GM18502 (cell line): ENCODE data around the gene NKAIN4.

Experiments
- ATAC-seq: cut with Tn5 transposase; IDR thresholded peaks from one replicate; pipeline ENCODE4 v1.9.1; 2021; ENCODE audit warnings: mild to moderate bottlenecking; ENCODE audit not compliant: unreplicated experiment, poor library complexity

The NKAIN4 gene

DNA sequence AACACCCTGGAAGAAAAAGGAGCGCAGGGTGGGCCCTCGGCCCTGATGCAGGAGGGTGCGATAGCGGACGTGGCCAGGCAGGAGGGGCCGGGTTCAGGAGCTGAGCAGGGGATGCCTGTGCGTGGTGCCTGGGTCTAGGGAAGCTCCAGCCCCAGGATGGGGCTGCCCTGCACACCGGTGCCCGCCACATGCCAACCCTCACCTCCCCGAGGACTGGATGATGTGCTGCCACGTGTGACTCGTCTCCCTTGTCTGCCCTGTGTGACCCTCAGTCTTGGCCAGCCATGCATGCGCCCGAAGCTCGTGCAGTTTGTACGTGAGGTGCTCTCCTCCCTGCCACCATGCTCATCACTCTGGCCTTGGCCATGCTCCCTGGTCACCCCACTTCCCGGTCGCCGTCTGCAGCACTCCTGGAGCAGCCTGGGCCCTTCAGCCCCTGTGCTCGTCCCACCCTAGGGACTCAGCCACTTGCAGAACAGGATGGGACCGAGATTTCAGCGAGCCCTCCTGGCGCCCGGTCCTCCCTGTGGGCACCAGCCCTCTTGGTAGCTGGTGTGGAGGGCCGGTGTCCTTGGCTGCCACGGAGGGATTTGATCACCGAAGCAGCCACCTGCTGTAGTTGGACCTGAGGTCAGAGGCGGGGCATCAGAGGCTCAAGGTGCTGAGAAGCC, 34.5 kb upstream of the NKAIN4 start:
- no peak for ATAC-seq

DNA sequence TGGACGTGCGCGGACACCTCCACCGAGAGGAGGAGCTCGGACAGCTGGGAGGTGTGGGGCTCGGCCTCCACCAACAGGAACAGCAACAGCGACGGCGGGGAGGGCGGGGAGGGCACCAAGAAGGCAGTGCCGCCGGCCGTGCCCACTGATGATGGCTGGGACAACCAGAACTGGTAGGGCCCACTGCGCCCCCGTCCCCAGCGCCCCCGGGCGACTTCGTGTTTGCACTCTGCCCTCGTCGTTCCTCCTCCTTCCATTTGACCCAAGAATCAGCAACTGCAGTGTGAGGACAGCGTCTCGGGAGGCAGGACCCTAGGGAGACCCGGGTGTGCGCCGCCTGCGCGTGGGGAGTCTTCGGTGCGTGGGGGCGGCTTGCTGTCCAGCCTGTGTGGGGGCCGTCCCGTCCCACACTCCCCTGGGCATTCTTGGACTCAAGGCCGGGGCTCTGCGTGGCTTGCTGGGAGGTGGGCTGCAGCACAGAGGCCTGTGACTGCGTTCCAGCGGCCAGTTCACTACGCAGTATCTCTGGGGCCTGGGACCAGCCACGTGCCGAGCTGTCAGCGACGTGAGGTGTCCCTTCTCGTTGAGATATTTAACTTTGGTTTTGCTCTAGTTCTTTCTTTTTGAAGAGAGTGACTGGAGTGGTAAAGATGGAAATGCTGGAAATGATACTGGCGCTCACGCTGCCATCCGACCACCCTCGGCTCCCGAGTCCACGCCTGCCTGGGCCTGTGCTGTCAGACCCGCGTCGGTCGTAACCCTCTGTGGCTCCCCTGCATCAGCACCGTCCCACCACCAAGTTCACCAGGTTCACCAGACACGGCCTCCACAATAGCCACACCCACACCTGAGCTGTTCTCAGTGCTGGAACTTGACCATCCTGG, 33.7 kb upstream of the NKAIN4 start:
- ATAC-seq = no peak

DNA sequence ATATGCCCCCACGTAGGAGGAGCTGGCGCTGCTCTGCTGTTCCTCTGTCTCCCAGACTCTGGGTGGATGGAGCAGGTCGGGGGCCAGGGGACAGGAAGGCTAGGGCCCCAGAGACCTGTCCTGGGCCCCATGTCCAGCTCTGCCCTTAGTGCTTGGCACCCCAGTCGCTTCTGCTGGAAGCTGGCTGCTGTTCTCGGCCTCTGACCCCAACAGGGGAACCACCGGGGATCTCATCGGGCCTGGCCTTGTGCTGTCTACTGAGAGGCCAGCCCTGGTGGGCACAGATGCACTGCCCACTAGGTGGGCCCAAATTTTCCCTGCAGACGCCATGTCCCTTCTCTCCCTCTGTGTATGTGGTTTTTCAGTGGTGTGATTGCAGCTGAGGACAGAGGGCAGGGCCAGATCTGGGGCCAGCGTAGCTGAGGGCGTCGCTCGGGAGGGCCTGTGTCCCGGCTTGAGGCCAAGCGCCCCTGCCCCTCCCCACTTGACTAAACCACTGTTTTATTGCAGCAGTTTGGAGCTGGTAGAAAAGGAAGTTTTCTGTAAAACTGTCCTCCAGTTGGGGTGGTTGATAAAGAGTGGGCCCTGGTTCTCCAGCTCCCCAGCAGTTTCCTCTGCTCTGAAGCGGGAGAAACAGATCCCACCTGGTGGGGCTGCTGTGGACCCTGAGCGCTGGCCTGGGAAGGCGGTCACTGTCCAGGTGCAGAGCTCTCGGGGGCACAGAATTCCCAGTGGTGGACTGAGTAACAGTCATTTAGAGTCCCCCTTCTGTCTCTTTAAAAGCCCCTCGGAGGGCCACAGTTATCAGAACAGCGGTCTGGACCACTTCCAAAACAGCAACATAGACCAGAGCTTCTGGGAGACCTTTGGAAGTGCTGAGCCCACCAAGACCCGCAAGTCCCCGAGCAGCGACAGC, 32.8 kb upstream of the NKAIN4 start:
- ATAC-seq = no peak

DNA sequence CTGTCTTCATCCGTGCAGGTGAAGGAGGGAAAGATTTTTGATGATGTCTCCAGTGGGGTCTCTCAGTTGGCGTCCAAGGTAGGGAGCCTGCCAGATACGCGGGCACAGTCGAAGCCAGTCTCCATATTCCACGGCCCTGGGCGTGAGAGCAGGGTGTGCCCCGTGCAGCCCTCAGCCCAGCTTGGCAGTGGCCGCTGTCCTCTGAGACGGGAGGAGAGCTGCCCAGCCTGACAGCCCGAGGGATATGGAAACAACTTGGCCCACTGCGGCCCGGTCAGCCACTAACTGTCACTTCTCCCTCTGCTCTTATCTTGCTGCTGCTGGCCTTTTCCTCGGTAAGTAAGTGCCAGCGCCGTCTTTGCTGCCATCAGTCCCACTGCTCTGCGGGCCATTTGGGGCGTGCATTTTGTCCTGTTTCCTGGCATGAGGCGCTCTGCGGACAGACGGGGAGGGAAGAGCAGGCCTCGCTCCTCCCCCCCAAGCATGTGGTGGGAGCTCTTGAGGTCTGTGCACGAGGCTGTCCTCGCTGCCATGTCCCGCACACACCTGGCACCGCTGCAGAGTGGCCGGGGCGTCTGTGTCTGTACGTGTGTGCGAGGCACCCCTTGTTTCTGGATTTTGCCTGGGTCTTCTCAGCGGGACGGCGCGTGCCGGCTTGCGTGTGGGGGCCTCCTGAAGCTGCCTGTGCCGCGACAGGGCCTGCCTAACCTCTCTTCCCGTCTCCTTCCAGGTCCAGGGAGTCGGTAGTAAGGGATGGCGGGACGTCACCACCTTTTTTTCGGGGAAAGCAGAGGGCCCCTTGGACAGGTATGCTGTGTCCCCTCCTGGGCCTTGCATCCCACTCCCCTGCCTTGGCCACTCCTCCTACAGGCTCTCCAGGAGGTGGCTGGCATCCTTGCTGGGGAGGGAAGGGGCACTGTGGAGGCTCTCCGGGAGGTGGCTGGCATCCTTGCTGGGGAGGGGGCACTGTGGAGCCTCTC, 31.7 kb upstream of the NKAIN4 start:
- ATAC-seq = no peak

DNA sequence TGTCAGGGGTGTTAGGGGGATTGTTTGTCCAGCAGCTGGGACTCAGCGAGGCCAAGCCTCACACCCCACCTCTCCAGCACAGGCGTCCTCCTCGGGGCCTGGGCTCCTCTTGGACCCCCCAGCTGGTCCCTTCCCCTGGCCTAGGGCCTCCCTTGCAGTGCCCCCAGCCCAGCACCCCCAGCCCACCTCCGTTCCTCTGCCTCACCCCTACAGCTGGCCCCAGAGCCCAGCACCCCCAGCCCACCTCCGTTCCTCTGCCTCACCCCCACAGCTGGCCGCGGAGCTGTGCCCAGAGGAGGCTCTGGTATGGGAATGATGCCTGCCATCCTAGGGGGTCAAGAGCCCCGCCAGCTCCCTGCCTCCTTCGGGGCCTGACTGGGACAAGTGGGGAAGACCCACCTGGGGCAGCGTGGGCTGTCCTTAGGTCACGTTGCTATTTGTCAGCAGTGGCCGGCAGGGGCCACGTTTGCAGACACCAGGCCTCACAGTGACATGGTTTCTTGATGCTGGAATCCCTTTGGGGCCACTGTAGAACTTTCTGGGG, 30.8 kb upstream of the NKAIN4 start:
- ATAC-seq = no peak

DNA sequence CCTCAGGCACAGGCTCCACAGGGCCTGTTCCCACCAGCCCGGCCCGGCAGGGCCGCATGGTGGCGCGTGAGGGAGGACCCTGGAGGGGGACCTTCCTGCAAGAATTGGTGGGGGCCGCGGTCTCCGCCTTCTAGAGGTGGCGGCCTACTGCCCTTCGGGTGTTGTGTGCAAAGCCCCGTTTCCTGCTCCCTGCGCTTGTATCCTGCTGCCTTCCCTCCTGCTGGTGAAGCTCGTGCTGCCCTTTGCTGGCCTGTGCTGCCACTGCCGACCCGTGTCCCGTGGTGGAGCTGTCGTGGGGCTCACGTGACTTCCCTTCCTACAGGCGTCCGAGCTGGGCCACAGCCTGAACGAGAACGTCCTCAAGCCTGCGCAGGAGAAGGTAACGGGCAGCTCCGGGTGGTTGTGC, 30.3 kb upstream of the NKAIN4 start:
- ATAC-seq = no peak

DNA sequence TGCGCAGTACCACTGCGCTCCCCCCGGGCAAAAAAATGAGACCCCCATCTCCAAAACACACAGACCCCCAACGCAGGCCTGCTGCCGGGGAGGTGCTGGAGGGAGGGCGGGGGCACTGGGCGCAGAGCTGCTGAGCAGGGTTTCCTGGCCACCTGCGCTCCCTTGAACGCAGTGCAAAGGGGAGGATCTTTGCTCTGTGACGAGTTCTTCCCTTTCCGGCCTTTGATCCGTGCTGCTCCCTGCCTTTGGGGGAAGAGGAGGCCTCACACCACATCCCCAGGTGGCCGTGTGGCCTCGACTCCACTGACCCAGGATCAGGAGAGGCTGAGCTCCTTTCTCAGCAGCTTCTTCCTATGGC, 29.8 kb upstream of the NKAIN4 start:
- no peak for ATAC-seq

DNA sequence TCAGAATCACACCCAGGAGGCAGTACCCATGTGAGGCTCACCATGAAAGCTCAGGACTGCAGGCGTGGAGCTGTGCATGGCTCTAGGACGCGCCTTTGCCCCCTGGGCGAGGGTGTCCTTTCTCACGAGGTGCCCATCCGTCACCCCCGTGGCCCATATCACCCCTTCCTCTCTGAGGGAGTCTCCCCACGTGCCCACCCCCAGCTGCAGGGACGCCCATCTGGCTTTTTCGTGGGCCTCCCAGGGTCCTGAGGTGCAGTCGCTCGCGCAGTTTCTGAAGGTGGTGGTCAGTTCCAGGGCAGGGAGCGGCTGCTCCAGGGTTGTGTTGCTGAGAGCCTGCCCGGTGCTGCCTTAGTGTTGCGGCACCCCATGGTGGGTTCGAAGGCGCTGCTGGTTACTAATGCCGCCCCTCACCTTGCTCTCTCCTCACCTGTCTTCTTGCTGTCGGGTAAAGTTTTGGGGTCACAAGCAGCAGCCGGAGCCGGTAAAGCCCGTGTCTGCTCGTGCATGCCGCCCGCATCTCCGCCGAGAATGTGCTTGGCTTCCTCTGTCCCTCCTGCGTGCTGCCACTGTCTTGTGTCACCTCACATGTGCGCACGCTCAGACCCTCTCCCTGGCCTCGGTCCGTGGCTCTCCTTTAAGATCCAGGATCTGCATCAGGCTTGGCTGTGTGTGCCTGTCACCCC, 29.3 kb upstream of the NKAIN4 start:
- ATAC-seq = no peak

DNA sequence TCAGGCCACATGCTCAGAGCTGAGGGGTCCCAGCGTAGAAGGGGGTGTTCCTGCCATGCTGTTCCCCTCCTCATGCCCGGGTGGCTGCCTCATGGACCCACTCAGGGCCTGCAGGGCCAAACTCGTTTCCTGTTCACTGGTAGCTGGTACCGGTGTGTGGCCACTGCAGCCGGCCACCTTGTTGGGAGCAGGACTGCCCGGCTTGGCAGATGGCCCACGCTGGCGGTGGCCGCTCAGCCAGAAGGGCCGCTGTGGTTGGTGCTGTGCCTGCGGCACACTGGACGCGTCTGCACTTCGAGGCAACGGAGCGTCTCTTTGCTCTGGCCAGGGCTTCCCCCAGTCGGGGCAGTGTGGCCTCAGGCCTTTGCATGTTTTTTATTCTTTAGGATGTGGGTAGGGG, 28.7 kb upstream of the NKAIN4 start:
- ATAC-seq = no peak

DNA sequence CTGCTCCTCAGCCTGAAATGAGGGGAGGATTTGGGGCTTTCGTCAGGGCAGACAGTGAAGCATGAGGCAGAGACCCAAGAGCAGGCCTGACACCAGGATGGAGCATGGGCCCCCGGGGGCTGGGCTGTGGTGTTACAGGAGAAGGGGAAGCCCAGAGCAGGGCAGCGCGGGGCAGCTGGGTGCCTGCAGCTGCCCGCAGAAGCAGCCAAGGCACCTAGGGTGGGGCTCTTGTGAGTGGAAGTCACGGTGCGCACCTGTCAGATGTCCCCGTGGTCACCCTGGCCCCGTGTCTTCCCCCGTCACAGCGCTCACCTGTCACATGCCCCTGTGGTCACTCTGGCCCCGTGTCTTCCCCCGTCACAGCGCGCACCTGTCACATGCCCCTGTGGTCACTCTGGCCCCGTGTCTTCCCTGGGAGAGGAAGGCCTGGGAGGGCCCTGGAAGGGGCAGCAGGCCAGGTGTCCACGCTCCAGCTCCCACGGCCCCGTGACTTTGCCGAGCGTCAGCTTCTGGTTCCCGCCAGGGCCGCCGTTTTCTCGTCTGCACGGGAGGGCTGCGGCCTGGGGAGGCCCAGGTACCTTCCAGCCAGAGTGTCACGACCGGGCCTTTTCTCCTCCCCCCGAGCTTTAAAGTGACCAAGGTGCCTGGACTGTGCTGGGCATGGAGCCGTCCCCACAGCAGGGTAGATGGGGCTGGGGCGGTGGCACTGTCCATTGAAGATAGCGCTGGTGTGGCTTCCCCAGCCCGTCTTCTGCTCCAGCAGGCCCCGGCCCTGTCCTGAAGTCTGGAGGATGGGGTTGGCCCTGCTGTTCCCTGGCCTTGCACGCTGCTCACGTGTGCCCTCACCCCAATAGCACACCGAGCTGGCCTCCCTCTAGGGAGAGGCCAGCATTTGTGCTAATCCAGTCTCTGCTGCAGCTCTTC, 27.7 kb upstream of the NKAIN4 start:
- no peak for ATAC-seq

DNA sequence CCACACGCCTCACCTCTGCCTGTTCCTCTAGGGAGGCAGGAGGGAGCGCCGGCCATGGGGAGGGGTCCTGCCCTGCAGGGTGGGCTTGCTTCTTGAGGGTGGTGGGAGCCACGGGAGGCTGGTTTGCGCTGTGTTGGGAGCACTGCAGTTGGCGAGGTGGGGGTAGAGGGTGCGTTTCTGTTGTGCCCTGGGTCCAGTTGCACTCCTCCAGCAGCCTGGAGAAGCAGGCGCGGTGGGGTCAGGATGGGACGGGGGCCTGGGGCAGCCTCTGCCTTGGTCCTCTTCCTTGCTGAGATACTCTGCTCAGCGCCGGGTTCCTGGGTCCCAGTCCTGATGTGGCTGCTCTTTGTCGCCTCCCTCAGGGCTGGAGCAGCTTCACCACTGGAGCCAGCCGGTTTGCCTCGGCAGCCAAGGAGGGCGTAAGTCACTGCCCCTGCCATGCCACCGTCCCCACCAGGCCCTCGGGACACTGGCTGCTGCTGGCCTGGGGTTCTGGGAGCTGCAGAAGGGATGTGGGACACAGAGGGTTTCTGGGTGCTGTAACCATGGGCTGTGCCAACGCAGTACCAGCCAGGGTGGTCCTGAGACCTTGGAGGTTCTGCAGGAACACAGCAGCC, 26.8 kb upstream of the NKAIN4 start:
- no peak for ATAC-seq

DNA sequence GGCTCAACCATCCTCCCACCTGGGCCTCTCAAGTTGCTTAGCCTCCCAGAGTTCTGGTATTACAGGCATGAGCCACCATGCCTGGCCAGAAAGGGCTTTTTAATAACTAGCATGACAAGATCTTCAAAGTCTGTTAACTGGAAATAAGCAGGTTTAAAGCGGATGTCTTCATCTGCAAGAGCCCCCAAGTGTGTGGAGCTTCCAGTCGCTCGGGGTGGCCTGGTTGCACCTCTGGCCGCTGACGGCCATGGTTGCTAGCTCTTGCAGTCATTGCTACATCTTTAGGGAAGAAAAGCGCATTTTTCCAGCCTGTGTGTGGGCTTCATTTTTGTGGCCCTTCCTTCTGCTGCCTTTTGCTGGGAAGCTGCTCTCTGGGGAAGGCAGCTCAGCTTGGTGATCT, 26.1 kb upstream of the NKAIN4 start:
- ATAC-seq = no peak

DNA sequence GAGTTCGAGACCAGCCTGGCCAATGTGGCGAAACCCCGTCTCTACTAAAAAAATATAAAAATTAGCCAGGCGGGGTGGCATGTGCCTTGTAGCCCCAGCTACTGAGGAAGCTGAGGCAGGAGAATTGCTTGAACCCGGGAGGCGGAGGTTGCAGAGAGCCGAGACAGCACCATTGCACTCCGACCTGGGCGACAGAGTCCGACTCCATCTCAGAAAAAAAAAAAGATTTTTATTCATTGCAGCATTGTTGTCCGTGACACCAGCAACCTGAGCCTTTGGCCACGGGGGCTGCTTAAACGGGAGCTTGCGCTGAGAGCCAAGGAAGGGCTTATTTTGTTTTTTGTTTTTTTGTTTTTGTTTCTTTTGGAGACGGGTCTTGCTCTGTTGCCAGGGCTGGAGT, 25.7 kb upstream of the NKAIN4 start:
- ATAC-seq = no peak

DNA sequence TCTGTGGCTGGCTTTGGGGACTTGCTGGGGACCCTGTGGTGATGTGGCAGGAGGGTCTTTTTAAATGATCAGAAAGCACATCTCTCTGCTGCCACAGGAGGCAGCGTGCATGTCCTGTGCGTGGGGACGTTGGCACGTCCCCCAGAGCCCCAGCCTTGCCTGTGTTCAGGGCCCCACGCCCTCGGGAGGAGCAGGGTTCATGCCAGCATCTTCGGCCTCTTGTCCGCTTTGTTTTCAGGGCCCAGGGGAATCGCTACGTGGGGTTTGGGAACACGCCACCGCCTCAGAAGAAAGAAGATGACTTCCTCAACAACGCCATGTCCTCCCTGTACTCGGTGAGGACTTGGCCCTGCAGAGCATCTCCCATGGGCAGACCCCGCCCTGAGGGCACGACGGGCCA, 24.4 kb upstream of the NKAIN4 start:
- no peak for ATAC-seq

DNA sequence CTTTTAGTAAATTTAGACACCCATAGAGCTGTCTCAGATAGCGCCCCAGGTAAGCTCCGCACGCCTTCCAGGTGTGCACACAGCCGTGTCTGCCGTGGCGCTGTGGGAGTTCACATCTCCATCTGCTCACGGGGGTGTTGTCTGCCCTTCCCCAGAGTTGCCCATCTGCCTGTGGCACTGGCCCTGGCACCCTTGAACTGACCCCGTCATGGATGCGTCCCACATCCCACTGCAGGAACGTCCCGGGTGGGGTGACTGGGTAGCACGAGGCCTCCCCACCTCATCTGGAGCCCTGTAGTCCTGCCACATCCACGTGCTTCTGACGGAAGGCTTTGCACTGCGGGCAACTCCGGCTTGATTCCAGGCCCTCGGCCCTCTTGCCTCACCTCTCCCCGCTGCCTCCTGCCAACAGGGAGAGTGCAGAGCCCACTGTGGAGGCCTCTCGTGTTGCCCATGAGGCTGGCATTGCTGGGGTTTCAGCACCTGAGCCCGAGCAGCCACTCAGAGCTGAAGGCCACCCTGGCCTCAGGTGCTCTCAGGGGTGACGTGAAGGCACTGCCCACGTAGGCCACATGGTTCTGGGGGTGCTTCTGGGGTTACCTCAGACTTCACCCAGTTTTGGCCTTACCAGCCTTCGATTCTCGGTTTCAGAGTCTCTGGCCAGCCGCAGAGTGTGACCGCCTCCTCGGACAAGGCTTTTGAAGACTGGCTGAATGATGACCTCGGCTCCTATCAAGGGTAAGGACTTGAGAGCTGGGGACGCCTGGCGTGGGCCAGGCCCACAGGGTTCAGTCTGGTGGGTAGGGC, 23.4 kb upstream of the NKAIN4 start:
- no peak for ATAC-seq

DNA sequence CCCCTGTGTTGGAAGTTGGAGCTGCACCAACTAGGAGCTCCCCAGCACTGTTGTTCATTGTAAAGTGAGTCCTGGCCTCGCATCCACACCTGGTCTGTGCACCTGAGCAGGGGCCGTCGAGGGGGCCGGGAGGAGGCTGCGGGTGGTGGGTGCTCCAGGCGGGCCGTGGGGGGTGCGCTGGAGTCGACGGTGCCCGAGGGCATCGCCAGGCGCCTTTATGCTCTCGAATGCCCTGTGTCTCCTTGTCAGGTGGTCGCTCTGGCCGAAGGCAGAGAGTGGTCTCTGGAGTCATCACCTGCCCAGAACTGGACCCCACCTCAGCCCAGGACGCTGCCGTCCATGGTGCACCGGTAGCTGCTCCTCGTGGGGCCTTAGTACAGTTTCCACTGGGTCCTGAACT, 22.7 kb upstream of the NKAIN4 start:
- ATAC-seq = no peak

DNA sequence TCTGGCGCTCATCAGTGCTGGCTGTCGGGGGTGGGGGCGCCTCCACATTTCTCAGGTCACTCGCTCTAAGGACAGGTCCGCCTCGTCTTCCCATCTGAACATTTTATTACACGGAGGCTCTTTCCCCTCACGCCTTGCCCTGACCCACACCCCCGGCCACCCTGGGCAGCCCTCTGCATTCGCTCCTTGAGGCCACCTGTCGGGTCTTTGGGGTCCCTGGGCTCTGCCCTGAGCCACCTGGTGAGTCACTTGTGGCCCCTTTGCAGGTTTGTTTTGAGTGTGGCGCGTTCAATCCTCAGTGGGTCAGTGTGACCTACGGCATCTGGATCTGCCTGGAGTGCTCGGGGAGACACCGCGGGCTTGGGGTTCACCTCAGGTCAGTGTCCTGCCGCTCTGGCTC, 21.6 kb upstream of the NKAIN4 start:
- no peak for ATAC-seq
